Breast epithelium (tissue), 3 donors: ENCODE results near the gene CEBPA.

Source experiments
- CTCF ChIP-seq, 3 donors: fragments of 450-650 bp; IDR thresholded peaks; one replicate each; pipeline ENCODE4 v1.5.1; 2016 to 2017; ENCODE audit warnings: antibody characterized with exemption in 3 of 3, mild to moderate bottlenecking in 3 of 3, moderate library complexity in 3 of 3
- POLR2AphosphoS5 ChIP-seq, 3 donors: sonication (generic); formaldehyde crosslinking; IDR thresholded peaks; one replicate each; pipeline ENCODE4 v1.6.1; 2017; ENCODE audit warnings: antibody characterized with exemption in 3 of 3

- TF ChIP-seq CTCF (IDR thresholded peaks at IDR 0.05) (no peak), POLR2AphosphoS5 (IDR thresholded peaks at IDR 0.05) (no peak)
Observed at GRCh38 chr19:33259539-33259938, 42.8 kb downstream of the CEBPA start.
